RWPE2 (cell line): Measurements from ENCODE around the gene CACNA1H.

Experiments
- ATAC-seq: fragments of 200-7000 bp; cut with Tn5 transposase; 3 replicates; pipeline ENCODE4 v1.9.1; 2021; ENCODE audit warnings: low read depth
- DNase-seq: peaks from one replicate; pipeline ENCODE4 v3.0.0-alpha.2; 2020; ENCODE audit warnings: low spot score
- H3K27ac ChIP-seq: fragments of 450-650 bp; 2 replicates; pipeline ENCODE4 v1.5.1; 2017; ENCODE audit warnings: mild to moderate bottlenecking; ENCODE audit not compliant: poor library complexity, severe bottlenecking
- H3K27me3 ChIP-seq: fragments of 250-450 bp; sonication (Bioruptor Pico); 2 replicates; pipeline ENCODE4 v1.5.1; 2021; ENCODE audit warnings: mild to moderate bottlenecking, moderate library complexity; ENCODE audit not compliant: insufficient read depth, poor library complexity, severe bottlenecking
- H3K36me3 ChIP-seq: fragments of 250-450 bp; sonication (Bioruptor Pico); 2 replicates; pipeline ENCODE4 v1.5.1; 2020; ENCODE audit warnings: low read depth, mild to moderate bottlenecking, moderate library complexity
- H3K4me1 ChIP-seq: fragments of 250-450 bp; sonication (Bioruptor Pico); 2 replicates; pipeline ENCODE4 v1.5.1; 2021; ENCODE audit warnings: mild to moderate bottlenecking, moderate library complexity; ENCODE audit not compliant: insufficient read depth, poor library complexity, severe bottlenecking
- H3K4me3 ChIP-seq: fragments of 250-450 bp; sonication (Bioruptor Pico); 2 replicates; pipeline ENCODE4 v1.5.1; 2021; ENCODE audit warnings: mild to moderate bottlenecking, moderate library complexity; ENCODE audit not compliant: severe bottlenecking
- H3K9me3 ChIP-seq: fragments of 250-450 bp; sonication (Bioruptor Pico); 2 replicates; pipeline ENCODE4 v1.5.1; 2021; ENCODE audit warnings: mild to moderate bottlenecking, moderate library complexity; ENCODE audit not compliant: severe bottlenecking
- CTCF ChIP-seq: fragments of 450-650 bp; IDR thresholded peaks from one replicate; pipeline ENCODE4 v1.5.1; 2017; ENCODE audit warnings: mild to moderate bottlenecking, moderate library complexity; ENCODE audit not compliant: poor library complexity, severe bottlenecking

Gene CACNA1H

GRCh38 chr16:1121601-1122397 lies 31.1 kb upstream of the CACNA1H start:
- H3K27ac ChIP-seq: no peak overlapping the region
- H3K36me3 ChIP-seq: no peaks in the 10 kb centered on the region
- no peaks in the 10 kb centered on the region for H3K9me3 ChIP-seq
- H3K4me1 ChIP-seq: no peaks in the 10 kb centered on the region
- H3K27me3 ChIP-seq: peaks cover 8% of the 10 kb centered on the region
- no peak overlapping the region for H3K4me3 ChIP-seq
- no peak for TF ChIP-seq CTCF
- DNase-seq (no peak), ATAC-seq (no peak)

GRCh38 chr16:1122398-1122765 lies 30.5 kb upstream of the CACNA1H start:
- DNase-seq: no peak
- H3K27ac ChIP-seq: no peak overlapping the region
- no peaks in the 10 kb centered on the region for H3K9me3 ChIP-seq
- no peak overlapping the region for H3K4me3 ChIP-seq
- no peaks in the 10 kb centered on the region for H3K4me1 ChIP-seq
- no peak for ATAC-seq
- TF ChIP-seq CTCF: no peak
- H3K27me3 ChIP-seq: peaks cover 8% of the 10 kb centered on the region
- no peaks in the 10 kb centered on the region for H3K36me3 ChIP-seq

DNA sequence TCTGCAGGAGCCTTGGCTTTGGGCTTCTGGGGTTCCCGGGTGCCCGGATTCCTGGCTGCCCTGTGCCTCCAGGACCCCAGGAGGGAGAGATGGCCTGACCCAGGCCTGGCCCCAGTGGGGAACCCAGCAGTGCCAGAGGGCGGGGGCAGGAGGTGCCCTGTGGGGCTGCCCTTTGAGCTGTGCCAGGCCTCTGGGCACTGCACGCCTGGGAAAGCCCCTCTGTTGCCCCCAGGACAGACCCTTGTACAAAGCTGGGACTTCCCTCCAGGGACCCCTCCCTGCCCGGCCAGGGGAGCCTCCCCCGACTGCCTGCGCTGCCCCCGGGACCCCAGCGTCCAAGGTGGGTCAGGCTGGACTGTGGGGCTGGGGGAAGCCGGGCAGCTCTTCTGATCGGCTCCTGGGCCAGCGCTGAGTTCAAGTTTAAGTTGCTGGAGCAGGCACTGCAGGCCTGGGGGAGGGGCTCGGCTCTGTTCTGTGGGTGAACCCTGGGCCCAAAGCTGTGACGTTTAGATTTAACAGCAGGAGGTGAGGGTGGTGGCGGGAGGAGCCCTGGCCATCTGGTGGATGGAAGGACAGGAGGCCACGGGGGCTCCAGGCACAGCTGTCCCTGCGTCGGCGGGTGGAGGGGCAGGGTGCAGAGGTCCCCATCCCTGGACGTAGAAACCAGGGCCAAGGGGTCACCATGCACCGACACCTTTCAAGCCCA lies 29.2 kb upstream of the CACNA1H start:
- Histone ChIP-seq H3K4me3 (no peak overlapping the region), H3K9me3 (no peaks in the 10 kb centered on the region), H3K27ac (no peak overlapping the region), H3K4me1 (no peaks in the 10 kb centered on the region), H3K27me3 (peaks cover 8% of the 10 kb centered on the region), H3K36me3 (no peaks in the 10 kb centered on the region)
- TF ChIP-seq CTCF: no peak
- ATAC-seq (no peak), DNase-seq (no peak)

GRCh38 chr16:1124291-1124690 lies 28.6 kb upstream of the CACNA1H start:
- no peak overlapping the region for H3K27ac ChIP-seq
- peaks cover 8% of the 10 kb centered on the region for H3K27me3 ChIP-seq
- DNase-seq: no peak
- no peaks in the 10 kb centered on the region for H3K9me3 ChIP-seq
- no peaks in the 10 kb centered on the region for H3K36me3 ChIP-seq
- no peaks in the 10 kb centered on the region for H3K4me1 ChIP-seq
- no peak for ATAC-seq
- H3K4me3 ChIP-seq: no peak overlapping the region
- TF ChIP-seq CTCF: no peak

DNA sequence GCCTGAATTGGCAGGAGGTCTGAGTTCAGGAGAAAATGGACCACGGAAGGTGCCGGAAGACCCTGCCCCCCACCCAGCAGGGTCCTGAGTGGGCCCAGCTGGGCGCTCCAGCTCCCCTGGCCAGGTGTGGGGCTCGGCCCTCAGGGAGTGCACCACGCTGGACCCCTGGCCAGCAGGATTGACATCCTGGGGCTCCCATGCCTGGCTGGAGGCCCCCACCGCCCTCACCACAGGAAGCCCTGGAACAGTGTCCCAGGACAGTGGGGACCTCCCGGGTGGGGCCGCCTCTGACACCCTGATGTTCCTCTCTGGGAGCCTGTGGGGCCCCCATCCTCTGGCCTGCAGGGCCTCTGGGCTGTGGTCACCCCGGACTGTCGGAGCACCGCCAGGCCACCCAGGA lies 28.1 kb upstream of the CACNA1H start:
- Histone ChIP-seq H3K9me3 (no peaks in the 10 kb centered on the region), H3K27me3 (peaks cover 7% of the 10 kb centered on the region), H3K4me3 (no peak overlapping the region), H3K36me3 (no peaks in the 10 kb centered on the region), H3K27ac (no peak overlapping the region), H3K4me1 (no peaks in the 10 kb centered on the region)
- TF ChIP-seq CTCF: no peak
- DNase-seq: no peak
- no peak for ATAC-seq
